ENCODE results near the gene MRPL40. TPM values are rescaled to one million over a fixed set of nuclear protein-coding genes. Genes with fewer than 3 reads are reported as not detected.

Gene MRPL40
- total RNA-seq, 1 experiment from 2014 or later, result 40.1 TPM

DNA sequence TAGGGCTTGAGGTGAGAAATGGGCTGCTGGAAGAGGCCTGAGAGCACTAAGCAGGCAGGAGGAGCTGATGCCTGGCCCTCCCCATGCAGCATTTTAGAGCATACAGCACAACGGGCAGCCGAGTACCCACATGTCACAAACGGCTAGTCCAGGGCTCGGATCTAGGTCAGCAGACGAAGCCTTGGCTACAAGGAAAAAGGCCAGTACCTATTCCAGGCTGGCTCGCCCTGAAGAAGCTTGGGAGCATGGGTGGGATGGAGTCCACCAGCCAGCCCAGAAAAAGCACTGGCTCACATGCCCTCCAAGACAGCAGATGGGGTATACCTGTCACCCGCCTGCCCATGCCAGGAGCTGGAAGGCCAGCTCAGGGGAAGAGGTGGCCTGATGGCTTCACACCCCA is 37.1 kb downstream of the MRPL40 start:
- intact Hi-C loops (cut with micrococcal nuclease), result no loop called here
- POLR2A ChIA-PET, result no interaction called here

More for the DNA sequence above, 37.1 kb downstream of the MRPL40 start:
- no peak overlapping the region for H3K9ac ChIP-seq (ENCODE audit: low read length)
- no peaks in the 10 kb centered on the region for H3K4me1 ChIP-seq (ENCODE audit: control insufficient read depth in 1 of 2, insufficient read depth in 2 of 2, low read length in 2 of 2)
- H3K79me2 ChIP-seq (ENCODE audit: insufficient read depth, low read length), result peaks cover 48% of the 10 kb centered on the region
- DNase-seq (ENCODE audit: low read depth, low spot score) (no peak), ATAC-seq (no peak)
- no peaks in the 10 kb centered on the region for H3K9me3 ChIP-seq (ENCODE audit: control insufficient read depth in 1 of 2, insufficient read depth in 1 of 2, low read depth in 1 of 2, low read length in 2 of 2)
- peaks cover 47 to 77% of the 10 kb centered on the region in 2 experiments for H3K36me3 ChIP-seq (ENCODE audit: control insufficient read depth in 1 of 2, insufficient read depth in 2 of 2, low read length in 2 of 2)
- H3K9me2 ChIP-seq (ENCODE audit: insufficient read depth), result no peaks in the 10 kb centered on the region
- TF ChIP-seq YY1 (IDR thresholded peaks at IDR 0.05; ENCODE audit: extremely low read depth, insufficient replicate concordance, low read depth, low read length), result no peak
- TF ChIP-seq SRF (IDR thresholded peaks at IDR 0.05; ENCODE audit: low read depth), result no peak
- TF ChIP-seq, protein P1, sequence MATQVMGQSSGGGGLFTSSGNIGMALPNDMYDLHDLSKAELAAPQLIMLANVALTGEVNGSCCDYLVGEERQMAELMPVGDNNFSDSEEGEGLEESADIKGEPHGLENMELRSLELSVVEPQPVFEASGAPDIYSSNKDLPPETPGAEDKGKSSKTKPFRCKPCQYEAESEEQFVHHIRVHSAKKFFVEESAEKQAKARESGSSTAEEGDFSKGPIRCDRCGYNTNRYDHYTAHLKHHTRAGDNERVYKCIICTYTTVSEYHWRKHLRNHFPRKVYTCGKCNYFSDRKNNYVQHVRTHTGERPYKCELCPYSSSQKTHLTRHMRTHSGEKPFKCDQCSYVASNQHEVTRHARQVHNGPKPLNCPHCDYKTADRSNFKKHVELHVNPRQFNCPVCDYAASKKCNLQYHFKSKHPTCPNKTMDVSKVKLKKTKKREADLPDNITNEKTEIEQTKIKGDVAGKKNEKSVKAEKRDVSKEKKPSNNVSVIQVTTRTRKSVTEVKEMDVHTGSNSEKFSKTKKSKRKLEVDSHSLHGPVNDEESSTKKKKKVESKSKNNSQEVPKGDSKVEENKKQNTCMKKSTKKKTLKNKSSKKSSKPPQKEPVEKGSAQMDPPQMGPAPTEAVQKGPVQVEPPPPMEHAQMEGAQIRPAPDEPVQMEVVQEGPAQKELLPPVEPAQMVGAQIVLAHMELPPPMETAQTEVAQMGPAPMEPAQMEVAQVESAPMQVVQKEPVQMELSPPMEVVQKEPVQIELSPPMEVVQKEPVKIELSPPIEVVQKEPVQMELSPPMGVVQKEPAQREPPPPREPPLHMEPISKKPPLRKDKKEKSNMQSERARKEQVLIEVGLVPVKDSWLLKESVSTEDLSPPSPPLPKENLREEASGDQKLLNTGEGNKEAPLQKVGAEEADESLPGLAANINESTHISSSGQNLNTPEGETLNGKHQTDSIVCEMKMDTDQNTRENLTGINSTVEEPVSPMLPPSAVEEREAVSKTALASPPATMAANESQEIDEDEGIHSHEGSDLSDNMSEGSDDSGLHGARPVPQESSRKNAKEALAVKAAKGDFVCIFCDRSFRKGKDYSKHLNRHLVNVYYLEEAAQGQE (IDR thresholded peaks at IDR 0.05; ENCODE audit: low read depth), result no peak
- TF ChIP-seq, protein P2, sequence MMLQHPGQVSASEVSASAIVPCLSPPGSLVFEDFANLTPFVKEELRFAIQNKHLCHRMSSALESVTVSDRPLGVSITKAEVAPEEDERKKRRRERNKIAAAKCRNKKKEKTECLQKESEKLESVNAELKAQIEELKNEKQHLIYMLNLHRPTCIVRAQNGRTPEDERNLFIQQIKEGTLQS (IDR thresholded peaks at IDR 0.05), result no peak
- H4K20me1 ChIP-seq (ENCODE audit: insufficient read depth), result peaks cover 3% of the 10 kb centered on the region; the same call in 1 of the 2 replicates
- CTCF ChIA-PET, result no interaction called here
- no peak overlapping the region for H3K27ac ChIP-seq (ENCODE audit: low read depth, low read length)
- no peaks in the 10 kb centered on the region for H3K27me3 ChIP-seq (ENCODE audit: insufficient read depth, low read length)
- H2AFZ ChIP-seq (ENCODE audit: low read depth, low read length, poor library complexity, severe bottlenecking), result no peak overlapping the region
- no peak overlapping the region for H3K4me3 ChIP-seq (replicated peaks in 1 of 2; ENCODE audit: low read depth in 1 of 2, low read length in 2 of 2)
- RAD21 ChIA-PET (ENCODE audit: low non-redundant PET in 1 of 2, low total read pairs in 2 of 2, uncharacterized antibody in 2 of 2, unreplicated experiment in 2 of 2), result no interaction called here
- H3K4me2 ChIP-seq (ENCODE audit: low read length), result no peak overlapping the region
- BruUV-seq (replicated peaks), result no TSS peak
